SJCRH30 (cell line): ENCODE measurements around the gene DYNLRB1. TPM values are rescaled to one million over a fixed set of nuclear protein-coding genes. Genes with fewer than 3 reads are reported as not detected.
"Not testable (repeated sequence)": the region's sequence is repeated elsewhere in the genome, so short reads cannot be mapped to it uniquely, and the experiment has no call there.

ENCODE experiments used
- DNase-seq, 2 experiments: peaks; one replicate each; pipeline ENCODE4 v3.0.0-alpha.2; 2015 to 2020
- H3K27ac ChIP-seq: fragments of 250-450 bp; sonication (Bioruptor Pico); 2 replicates; pipeline ENCODE4 v1.5.1; 2020; ENCODE audit warnings: mild to moderate bottlenecking, moderate library complexity
- H3K27me3 ChIP-seq: fragments of 250-450 bp; sonication (Bioruptor Pico); 2 replicates; pipeline ENCODE4 v1.5.1; 2020; ENCODE audit warnings: mild to moderate bottlenecking, moderate library complexity
- H3K36me3 ChIP-seq: fragments of 250-450 bp; sonication (Bioruptor Pico); 2 replicates; pipeline ENCODE4 v1.5.1; 2020; ENCODE audit warnings: mild to moderate bottlenecking, moderate library complexity
- H3K4me1 ChIP-seq: fragments of 250-450 bp; sonication (Bioruptor Pico); 2 replicates; pipeline ENCODE4 v1.5.1; 2020; ENCODE audit warnings: mild to moderate bottlenecking, moderate library complexity
- H3K4me3 ChIP-seq: fragments of 250-450 bp; sonication (Bioruptor Pico); 2 replicates; pipeline ENCODE4 v1.5.1; 2020; ENCODE audit warnings: mild to moderate bottlenecking, moderate library complexity
- H3K9me3 ChIP-seq: fragments of 250-450 bp; sonication (Bioruptor Pico); replicated peaks from 2 replicates; pipeline ENCODE4 v1.5.1; 2020; ENCODE audit warnings: mild to moderate bottlenecking, moderate library complexity
- total RNA-seq: library from RNA; depleted of rRNA; stranded (reverse); fragments of >200 nt; shearing (Covaris generic); gene quantifications from 2 replicates; pipeline ENCODE4 v1.2.3, GENCODE V29; 2014

Gene DYNLRB1
- total RNA-seq, 1 experiment from 2014 or later: 199 TPM

- Histone ChIP-seq H3K27me3 (no peaks in the 10 kb centered on the region), H3K9me3 (peaks cover 6% of the 10 kb centered on the region; the same call in 1 of the 2 replicates), H3K27ac (no peak overlapping the region), H3K4me1 (0 out of 2 replicates have a peak, but pooled peaks cover 3% of the 10 kb centered on the region), H3K36me3 (peaks cover 90% of the 10 kb centered on the region), H3K4me3 (no peak overlapping the region)
- DNase-seq: no peak
Measured at GRCh38 chr20:34495916-34496315, 20.3 kb upstream of the DYNLRB1 start.

GRCh38 chr20:34497596-34497995 is 18.6 kb upstream of the DYNLRB1 start:
- not testable (repeated sequence) for H3K9me3 ChIP-seq, H3K27ac ChIP-seq, DNase-seq, H3K27me3 ChIP-seq, H3K4me1 ChIP-seq, H3K4me3 ChIP-seq
- H3K36me3 ChIP-seq: peaks cover 86% of the 10 kb centered on the region

- Histone ChIP-seq H3K36me3 (peaks cover 85% of the 10 kb centered on the region), H3K27ac (no peak overlapping the region), H3K9me3 (peaks cover 9% of the 10 kb centered on the region; the same call in 1 of the 2 replicates), H3K27me3 (no peaks in the 10 kb centered on the region), H3K4me1 (no peaks in the 10 kb centered on the region), H3K4me3 (no peak overlapping the region)
- DNase-seq: no peak
Measured at GRCh38 chr20:34500823-34501222, 15.4 kb upstream of the DYNLRB1 start.

GRCh38 chr20:34506480-34506879 is 9.7 kb upstream of the DYNLRB1 start:
- DNase-seq: no peak
- H3K27me3 ChIP-seq: no peaks in the 10 kb centered on the region
- H3K36me3 ChIP-seq: peaks cover 83% of the 10 kb centered on the region
- H3K4me3 ChIP-seq: no peak overlapping the region
- H3K27ac ChIP-seq: no peak overlapping the region
- H3K4me1 ChIP-seq: no peaks in the 10 kb centered on the region
- no peaks in the 10 kb centered on the region for H3K9me3 ChIP-seq

GRCh38 chr20:34507702-34508413 is 8.4 kb upstream of the DYNLRB1 start:
- H3K27ac ChIP-seq: no peak overlapping the region
- no peaks in the 10 kb centered on the region for H3K27me3 ChIP-seq
- H3K36me3 ChIP-seq: peaks cover 74% of the 10 kb centered on the region
- no peaks in the 10 kb centered on the region for H3K4me1 ChIP-seq
- H3K4me3 ChIP-seq: no peak overlapping the region
- DNase-seq: no peak
- no peaks in the 10 kb centered on the region for H3K9me3 ChIP-seq

GRCh38 chr20:34510575-34510974 is 5.6 kb upstream of the DYNLRB1 start:
- H3K27me3 ChIP-seq: no peaks in the 10 kb centered on the region
- no peaks in the 10 kb centered on the region for H3K9me3 ChIP-seq
- H3K4me1 ChIP-seq: no peaks in the 10 kb centered on the region
- peaks cover 54% of the 10 kb centered on the region for H3K36me3 ChIP-seq
- no peak overlapping the region for H3K4me3 ChIP-seq
- H3K27ac ChIP-seq: no peak overlapping the region
- DNase-seq: no peak

- no peaks in the 10 kb centered on the region for H3K27me3 ChIP-seq
- H3K4me1 ChIP-seq: no peaks in the 10 kb centered on the region
- DNase-seq: no peak
- no peak overlapping the region for H3K27ac ChIP-seq
- no peak overlapping the region for H3K4me3 ChIP-seq
- H3K36me3 ChIP-seq: peaks cover 41% of the 10 kb centered on the region
- no peaks in the 10 kb centered on the region for H3K9me3 ChIP-seq
Measured at GRCh38 chr20:34511891-34512265, 4.3 kb upstream of the DYNLRB1 start.

GRCh38 chr20:34512266-34512954 is 3.8 kb upstream of the DYNLRB1 start:
- Histone ChIP-seq H3K27me3 (no peaks in the 10 kb centered on the region), H3K27ac (no peak overlapping the region), H3K9me3 (no peaks in the 10 kb centered on the region), H3K4me1 (no peaks in the 10 kb centered on the region), H3K36me3 (peaks cover 38% of the 10 kb centered on the region), H3K4me3 (no peak overlapping the region)
- DNase-seq: no peak

GRCh38 chr20:34512955-34513419 is 3.2 kb upstream of the DYNLRB1 start:
- Histone ChIP-seq H3K27me3 (no peaks in the 10 kb centered on the region), H3K27ac (no peak overlapping the region), H3K4me3 (no peak overlapping the region), H3K36me3 (peaks cover 33% of the 10 kb centered on the region), H3K4me1 (no peaks in the 10 kb centered on the region), H3K9me3 (no peaks in the 10 kb centered on the region)
- DNase-seq: no peak

- not testable (repeated sequence) for H3K9me3 ChIP-seq, H3K27ac ChIP-seq, H3K4me1 ChIP-seq, H3K4me3 ChIP-seq, DNase-seq, H3K27me3 ChIP-seq
- peaks cover 22% of the 10 kb centered on the region for H3K36me3 ChIP-seq
Measured at GRCh38 chr20:34514034-34514433, 2.2 kb upstream of the DYNLRB1 start.

GRCh38 chr20:34514897-34515483 is 1.2 kb upstream of the DYNLRB1 start:
- H3K9me3 ChIP-seq: no peaks in the 10 kb centered on the region
- peak overlapping the region; percentile 91 for H3K4me3 ChIP-seq
- H3K27ac ChIP-seq: no peak overlapping the region
- peaks cover 13% of the 10 kb centered on the region for H3K36me3 ChIP-seq
- no peak for DNase-seq
- H3K4me1 ChIP-seq: no peaks in the 10 kb centered on the region
- no peaks in the 10 kb centered on the region for H3K27me3 ChIP-seq

- no peaks in the 10 kb centered on the region for H3K4me1 ChIP-seq
- peak overlapping the region; percentile 91 for H3K4me3 ChIP-seq
- no peaks in the 10 kb centered on the region for H3K9me3 ChIP-seq
- no peaks in the 10 kb centered on the region for H3K27me3 ChIP-seq
- DNase-seq: peak; percentile 75 to 83
- H3K27ac ChIP-seq: peak overlapping the region; percentile 88
- peaks cover 8% of the 10 kb centered on the region for H3K36me3 ChIP-seq
Measured at GRCh38 chr20:34515484-34516246, 557 bp upstream of the DYNLRB1 start.

- H3K27me3 ChIP-seq: no peaks in the 10 kb centered on the region
- peaks cover 3% of the 10 kb centered on the region; the same call in 1 of the 2 replicates for H3K36me3 ChIP-seq
- DNase-seq: no peak
- peak overlapping the region; percentile 91 for H3K4me3 ChIP-seq
- no peaks in the 10 kb centered on the region for H3K9me3 ChIP-seq
- no peaks in the 10 kb centered on the region for H3K4me1 ChIP-seq
- H3K27ac ChIP-seq: peak overlapping the region; percentile 88
Measured at GRCh38 chr20:34517114-34517505, 888 bp downstream of the DYNLRB1 start.

- not testable (repeated sequence) for H3K4me3 ChIP-seq, H3K9me3 ChIP-seq, H3K27ac ChIP-seq, H3K36me3 ChIP-seq, DNase-seq, H3K27me3 ChIP-seq
- H3K4me1 ChIP-seq: peaks cover 11% of the 10 kb centered on the region
Measured at GRCh38 chr20:34518863-34519262, 2.6 kb downstream of the DYNLRB1 start.

- DNase-seq, H3K9me3 ChIP-seq, H3K36me3 ChIP-seq, H3K27me3 ChIP-seq, H3K27ac ChIP-seq, H3K4me3 ChIP-seq: not testable (repeated sequence)
- peaks cover 20% of the 10 kb centered on the region for H3K4me1 ChIP-seq
Measured at GRCh38 chr20:34519841-34520240, 3.6 kb downstream of the DYNLRB1 start.
